GM12891 (cell line): Measurements from ENCODE around the gene SETD1B.
A peak's percentile ranks its signal among the peaks of the same experiment; 100 is the strongest.
"Not testable (repeated sequence)": the region's sequence is repeated elsewhere in the genome, so short reads cannot be mapped to it uniquely, and the experiment has no call there.

ENCODE experiments used
- DNase-seq: peaks from one replicate; pipeline ENCODE4 v3.0.0; 2011; ENCODE audit warnings: low spot score; ENCODE audit not compliant: insufficient read length
- FAIRE-seq: peaks from 2 replicates; lab custom pipeline; 2011; peaks lifted over from hg19 to GRCh38; lab: Jason Lieb, UNC
- PAX5 ChIP-seq: IDR thresholded peaks from 2 replicates; pipeline ENCODE4 v1.6.1; 2011; ENCODE audit warnings: low read length, moderate library complexity, mild to moderate bottlenecking; ENCODE audit not compliant: insufficient read depth, severe bottlenecking
- POLR2A ChIP-seq: IDR thresholded peaks from 2 replicates; pipeline ENCODE4 v1.6.1; 2011; ENCODE audit warnings: low read depth, low read length, control low read depth
- POLR2AphosphoS5 ChIP-seq: IDR thresholded peaks from 2 replicates; pipeline ENCODE4 v1.6.1; 2011; ENCODE audit warnings: low read depth, low read length, control low read depth
- POU2F2 ChIP-seq: IDR thresholded peaks from 2 replicates; pipeline ENCODE4 v1.6.1; 2011; ENCODE audit warnings: low read depth, mild to moderate bottlenecking, control low read depth, low read length, moderate library complexity
- SPI1 ChIP-seq: IDR thresholded peaks from 2 replicates; pipeline ENCODE4 v1.6.1; 2011; ENCODE audit warnings: low read depth, low read length, control low read depth
- TAF1 ChIP-seq: IDR thresholded peaks from 2 replicates; pipeline ENCODE4 v1.6.1; 2011; ENCODE audit warnings: low read depth, low read length, control low read depth

Gene SETD1B

DNA sequence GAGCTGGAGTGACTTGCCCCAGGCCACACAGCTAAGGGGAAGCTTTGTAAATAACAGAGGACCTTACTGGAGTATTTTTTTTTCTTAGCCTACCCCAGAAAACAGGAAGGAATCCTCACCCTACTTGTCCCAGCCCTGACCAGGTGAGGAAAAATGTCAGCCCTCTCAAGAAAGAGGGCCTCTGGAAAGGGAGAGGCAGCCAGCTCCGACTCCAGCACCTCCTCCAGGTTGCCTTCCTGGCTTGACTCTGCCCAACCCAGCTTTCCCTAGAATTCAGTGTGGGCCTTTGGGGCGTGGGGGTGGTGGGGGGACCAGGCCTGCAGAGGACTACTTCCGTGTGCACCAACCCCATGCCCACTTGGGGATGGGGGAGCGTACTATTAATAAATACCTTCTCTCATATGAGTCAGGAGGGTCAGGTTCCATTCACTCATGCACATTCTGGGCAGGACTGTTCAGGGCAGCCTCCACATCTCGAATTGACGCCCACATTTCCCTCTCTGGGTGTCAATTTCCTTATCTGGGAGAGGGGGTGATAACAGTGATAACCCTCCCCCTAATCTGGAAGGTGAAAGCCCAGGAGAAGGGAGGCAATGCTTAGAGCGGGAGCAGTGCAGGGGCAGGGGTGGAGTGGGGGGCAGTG, 15.5 kb upstream of the SETD1B start:
- FAIRE-seq (no peak), DNase-seq (no peak)
- TF ChIP-seq POLR2AphosphoS5, result no peak
- no peak for TF ChIP-seq POLR2A
- no peak for TF ChIP-seq SPI1
- TF ChIP-seq POU2F2, result no peak
- TF ChIP-seq PAX5, result no peak
- no peak for TF ChIP-seq TAF1

DNA sequence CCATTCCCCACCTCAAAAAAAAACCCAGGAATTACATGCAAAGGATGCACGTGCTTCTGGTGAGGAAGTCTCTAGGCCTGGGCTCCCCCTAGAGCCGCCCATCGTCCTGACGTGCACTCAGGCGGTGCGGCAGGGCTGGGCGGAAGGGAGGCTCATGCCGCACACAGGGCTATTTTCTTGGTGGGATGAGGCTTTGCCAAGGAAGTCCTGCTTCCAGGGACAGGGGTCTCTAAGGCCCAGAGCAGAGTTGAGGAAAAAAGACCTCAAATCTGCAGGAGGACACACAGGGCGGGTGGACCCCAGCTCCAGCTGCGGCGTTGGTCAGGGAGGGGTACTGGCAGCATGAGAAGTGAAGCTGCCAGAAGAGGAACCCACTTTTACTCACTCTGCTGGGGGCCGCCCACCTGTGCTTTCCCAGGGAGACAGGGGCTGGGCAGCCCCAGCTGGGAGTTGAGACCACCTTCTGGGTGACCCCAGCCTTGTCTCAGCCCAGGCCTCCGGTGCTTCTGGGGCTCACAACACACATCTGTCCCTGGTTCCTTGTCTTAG, 14.5 kb upstream of the SETD1B start:
- 0 out of 2 replicates have a peak, but pooled peaks have one; percentile 4 for TF ChIP-seq POU2F2
- TF ChIP-seq POLR2AphosphoS5, result no peak
- TF ChIP-seq SPI1, result peak; percentile 60
- FAIRE-seq (peak; percentile 69), DNase-seq (no peak)

DNA sequence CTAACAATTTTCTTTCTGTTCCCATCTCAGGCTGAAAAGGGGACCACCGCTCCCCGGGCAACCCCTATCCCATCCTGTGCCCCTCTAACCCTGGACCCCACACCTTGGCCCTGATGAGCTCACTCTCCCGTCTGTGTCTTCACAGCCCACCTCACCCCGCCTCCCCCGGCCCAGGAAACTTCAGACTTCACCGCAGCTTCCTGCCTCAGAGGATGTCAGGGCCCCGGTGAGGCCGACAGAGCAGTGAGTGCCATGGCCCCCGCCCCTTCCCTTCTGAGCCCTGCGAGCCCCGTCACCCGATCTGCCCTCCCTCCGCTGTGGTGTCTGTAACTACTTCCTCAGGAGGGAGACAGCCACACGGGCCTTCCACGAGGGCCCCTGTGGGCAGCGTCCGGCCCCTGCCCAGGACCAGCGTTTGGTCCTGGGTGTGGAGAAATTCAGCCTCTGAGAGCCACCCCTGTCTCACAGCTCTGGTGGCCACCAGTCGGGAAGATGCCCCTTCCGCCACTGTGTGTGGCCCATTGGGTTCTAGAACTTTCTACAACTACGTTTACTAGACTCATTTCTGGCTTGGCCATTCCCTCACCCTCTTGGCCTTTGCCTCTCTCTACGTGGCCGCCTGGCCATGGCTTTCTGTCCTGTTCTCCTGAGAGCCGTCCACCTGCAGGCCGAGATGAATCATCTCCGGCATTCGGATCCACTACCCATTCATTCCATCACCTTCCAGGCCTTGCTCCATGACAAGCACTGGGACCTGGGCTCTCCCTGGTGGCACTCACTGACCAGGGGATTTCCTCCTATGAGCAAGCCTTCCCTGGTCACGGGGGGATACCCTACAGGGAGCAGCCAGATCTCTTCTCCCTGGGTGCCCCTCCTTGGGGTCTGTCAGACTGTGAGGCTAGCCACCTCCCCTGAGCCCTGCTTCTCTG, 13.7 kb upstream of the SETD1B start:
- TF ChIP-seq PAX5, result no peak
- TF ChIP-seq POLR2AphosphoS5, result no peak
- no peak; the same call in 1 of the 2 replicates for TF ChIP-seq POLR2A
- TF ChIP-seq POU2F2, result no peak
- TF ChIP-seq TAF1, result 0 out of 2 replicates have a peak, but pooled peaks have one; percentile 22
- TF ChIP-seq SPI1, result 0 out of 2 replicates have a peak, but pooled peaks have one; percentile 29
- peak; percentile 86 for FAIRE-seq
- DNase-seq, result peak; percentile 77

GRCh38 chr12:121790785-121791184, 13.0 kb upstream of the SETD1B start:
- FAIRE-seq, result not testable (repeated sequence)

DNA sequence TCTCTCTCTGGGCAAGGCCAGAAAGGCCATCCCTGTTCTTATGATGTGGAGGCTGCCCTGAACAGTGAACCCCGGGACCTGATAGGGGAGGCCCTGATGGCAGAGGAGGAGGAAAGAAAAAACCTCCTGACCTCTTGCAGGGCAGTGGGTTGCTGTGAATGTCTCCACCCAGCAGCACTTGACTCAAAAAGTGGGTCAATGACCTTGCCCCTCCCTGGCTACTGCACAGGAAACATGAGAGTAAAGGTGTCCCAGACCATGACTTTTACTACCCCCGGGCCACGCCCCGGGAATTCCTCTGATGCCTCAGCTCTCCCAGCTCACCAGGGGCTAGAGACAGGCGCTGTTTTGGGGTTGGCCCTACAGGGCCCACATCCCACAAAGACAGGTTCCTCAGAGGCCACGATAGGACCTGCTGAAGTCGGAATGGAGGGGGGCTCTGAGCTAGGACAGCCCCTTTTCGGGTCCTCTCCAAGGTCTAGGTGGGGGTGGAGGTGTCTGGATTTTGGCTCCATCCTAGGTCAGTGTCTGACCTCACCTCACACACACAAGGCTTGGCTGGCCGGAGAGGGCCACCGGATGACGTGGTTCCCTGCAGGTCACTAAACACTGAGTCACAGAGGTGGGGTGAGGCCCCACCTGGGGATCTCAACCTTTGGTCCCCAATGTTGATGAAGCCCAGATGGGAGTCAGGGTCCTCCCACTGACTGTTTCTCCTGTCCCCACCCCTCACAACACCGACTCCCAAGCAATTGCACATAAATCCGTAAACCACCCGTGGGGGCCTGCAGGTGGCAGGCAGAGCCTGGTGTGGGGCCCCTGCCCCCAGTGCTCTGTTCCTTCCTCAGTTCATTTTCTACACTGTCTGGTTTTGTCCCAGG, 11.9 kb upstream of the SETD1B start:
- FAIRE-seq, result no peak

More at GRCh38 chr12:121790785-121791184, 13.0 kb upstream of the SETD1B start:
- DNase-seq, result not testable (repeated sequence)

DNA sequence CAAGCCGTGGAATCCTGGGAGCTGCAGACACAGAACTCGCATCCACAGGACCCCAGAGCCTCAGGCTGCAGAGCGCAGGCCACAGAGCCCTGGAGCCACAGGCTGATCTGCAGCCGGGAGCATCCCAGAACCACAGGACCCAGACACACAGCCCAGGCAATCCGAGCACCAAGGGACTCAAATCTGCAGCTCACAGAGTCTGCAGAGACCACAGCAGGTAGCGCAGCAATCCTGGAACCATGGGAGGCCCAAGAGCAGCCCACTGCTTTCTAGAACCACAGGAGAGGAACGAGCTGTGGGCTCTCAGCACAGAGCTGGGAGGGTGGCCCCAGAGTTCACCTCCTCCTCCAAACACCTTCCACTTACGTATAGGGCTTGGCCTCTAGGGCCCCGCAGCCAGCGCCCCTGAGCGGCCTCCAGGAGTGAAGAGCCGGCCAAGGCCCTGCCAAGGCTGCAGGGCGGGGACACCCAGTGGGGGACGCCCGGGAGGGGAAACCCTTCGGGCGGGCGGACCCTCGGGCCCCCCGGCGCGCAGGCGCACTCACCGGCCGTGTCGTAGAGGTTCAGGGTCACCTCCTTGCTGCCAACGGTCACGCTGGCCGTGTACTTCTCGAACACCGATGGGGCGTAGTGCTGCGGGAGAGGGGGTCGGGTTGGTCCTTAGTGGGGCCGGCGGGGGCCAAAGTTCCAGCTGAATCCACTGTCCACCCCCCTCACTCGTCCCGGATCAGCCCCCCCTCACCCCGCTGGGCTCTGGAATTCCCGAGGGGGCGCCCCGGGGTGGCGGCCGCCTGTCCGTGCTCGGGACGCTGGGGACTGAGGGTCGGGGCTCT, 11.0 kb upstream of the SETD1B start:
- FAIRE-seq, result peak; percentile 50
- peak; percentile 26; the same call in 1 of the 2 replicates for TF ChIP-seq TAF1
- TF ChIP-seq POU2F2, result 0 out of 2 replicates have a peak, but pooled peaks have one; percentile 16
- no peak for TF ChIP-seq SPI1
- TF ChIP-seq PAX5, result no peak
- TF ChIP-seq POLR2A, result 0 out of 2 replicates have a peak, but pooled peaks have one; percentile 29
- no peak for TF ChIP-seq POLR2AphosphoS5
- no peak for DNase-seq

More for the DNA sequence above, 11.9 kb upstream of the SETD1B start:
- no peak for DNase-seq
- no peak for TF ChIP-seq POLR2AphosphoS5
- no peak for TF ChIP-seq TAF1

DNA sequence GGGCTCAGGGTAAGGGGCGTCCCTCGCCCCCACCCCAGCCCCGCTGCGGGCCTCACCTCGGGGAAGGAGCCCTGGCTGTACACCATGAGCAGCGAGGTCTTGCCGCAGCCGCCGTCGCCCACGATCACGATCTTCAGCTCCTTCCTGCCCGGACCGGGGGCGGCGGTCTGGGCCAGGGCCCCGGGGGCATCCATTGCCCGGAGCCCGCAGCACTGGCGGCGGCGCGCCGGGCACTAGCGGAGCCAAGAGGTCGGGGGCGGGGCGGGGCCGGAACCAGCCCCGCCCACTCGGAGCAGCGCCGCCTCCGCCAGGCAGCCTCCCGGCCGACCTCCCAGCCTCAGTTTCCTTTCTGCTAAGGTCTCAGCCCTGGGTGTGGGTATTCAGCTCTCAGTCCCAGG, 10.4 kb upstream of the SETD1B start, which contains the start of gene RHOF:
RHOF (minus strand) TSS at position 249 of the 398 bp plus-strand sequence; CDS start at position 194, 55 bp downstream.
- DNase-seq (no peak), FAIRE-seq (no peak)
- TF ChIP-seq POLR2A, result no peak
- TF ChIP-seq POLR2AphosphoS5, result no peak
- no peak for TF ChIP-seq POU2F2
- TF ChIP-seq TAF1, result no peak
- no peak for TF ChIP-seq PAX5
- no peak for TF ChIP-seq SPI1

DNA sequence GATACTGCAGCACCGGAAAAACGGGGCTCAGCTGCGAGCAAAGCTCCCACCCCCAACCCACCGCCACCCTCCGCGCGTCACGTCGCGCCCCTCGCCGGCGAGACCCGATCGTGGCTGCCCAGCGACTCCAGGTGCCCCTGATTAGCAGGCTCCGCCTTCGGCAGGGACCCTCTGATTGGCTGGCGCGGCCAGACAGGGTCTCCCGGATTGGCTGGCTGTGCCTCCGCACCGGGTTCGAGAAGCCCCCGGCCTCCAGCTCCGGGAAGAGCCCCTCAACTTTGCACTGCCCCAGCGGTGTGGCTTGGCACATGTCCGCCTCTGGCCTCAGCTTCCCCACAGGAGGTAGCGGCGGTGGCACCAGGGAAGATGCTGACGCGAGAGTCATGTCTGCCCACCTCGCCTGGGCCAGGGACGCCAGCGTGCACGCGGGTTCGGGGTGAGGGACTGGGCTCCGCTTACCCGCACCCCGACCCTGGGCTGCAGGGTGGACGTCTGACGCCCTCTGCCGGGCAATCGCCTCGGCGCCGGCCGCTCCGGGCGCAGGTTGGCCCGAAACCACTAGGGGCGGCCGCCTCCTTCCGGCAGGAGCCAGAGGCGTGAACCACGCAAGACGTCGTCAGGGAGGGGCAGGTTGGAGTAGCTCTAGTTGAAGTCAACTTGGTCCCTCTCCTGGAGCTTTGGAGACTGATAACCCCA, 9.8 kb upstream of the SETD1B start:
- FAIRE-seq (peak; percentile 98), DNase-seq (no peak)
- TF ChIP-seq PAX5 (peak; percentile 84), POLR2AphosphoS5 (no peak), TAF1 (no peak), POU2F2 (peak; percentile 47), SPI1 (no peak), POLR2A (no peak; the same call in 1 of the 2 replicates)
